Measurements from ENCODE around the gene MUC13. TPM values are rescaled to one million over a fixed set of nuclear protein-coding genes. Genes with fewer than 3 reads are reported as not detected.
A peak's percentile ranks its signal among the peaks of the same experiment; 100 is the strongest.

Gene MUC13, protein sequence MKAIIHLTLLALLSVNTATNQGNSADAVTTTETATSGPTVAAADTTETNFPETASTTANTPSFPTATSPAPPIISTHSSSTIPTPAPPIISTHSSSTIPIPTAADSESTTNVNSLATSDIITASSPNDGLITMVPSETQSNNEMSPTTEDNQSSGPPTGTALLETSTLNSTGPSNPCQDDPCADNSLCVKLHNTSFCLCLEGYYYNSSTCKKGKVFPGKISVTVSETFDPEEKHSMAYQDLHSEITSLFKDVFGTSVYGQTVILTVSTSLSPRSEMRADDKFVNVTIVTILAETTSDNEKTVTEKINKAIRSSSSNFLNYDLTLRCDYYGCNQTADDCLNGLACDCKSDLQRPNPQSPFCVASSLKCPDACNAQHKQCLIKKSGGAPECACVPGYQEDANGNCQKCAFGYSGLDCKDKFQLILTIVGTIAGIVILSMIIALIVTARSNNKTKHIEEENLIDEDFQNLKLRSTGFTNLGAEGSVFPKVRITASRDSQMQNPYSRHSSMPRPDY
- total RNA-seq (297 and 324 TPM in 2 replicates), polyA plus RNA-seq (78.0 and 84.4 TPM in 2 replicates)

DNA sequence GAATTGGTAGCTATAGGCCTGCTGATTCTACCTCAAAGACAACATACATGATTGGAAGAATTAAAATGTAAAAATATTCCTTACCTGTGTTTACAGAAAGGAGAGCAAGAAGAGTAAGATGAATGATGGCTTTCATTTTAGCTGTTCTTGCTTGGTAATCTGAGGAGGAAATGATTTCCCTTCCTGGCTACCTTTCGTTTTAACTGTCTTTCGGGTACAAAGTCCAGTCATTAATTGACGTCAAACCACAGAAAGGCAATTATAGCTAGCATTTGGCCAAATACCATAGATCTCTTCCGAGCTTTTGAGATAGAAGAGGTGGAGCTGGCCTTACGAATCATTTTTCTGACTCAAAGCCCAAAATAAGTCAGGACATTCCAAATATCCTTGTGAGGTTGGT lies at the start of gene MUC13:
Gene MUC13 (minus strand): TSS at position 175 of the 400 bp plus-strand sequence. CDS start 39 bp downstream, at position 136.
- H3K4me3 ChIP-seq: no peak within 1 kb of the TSS
- H3K9me3 ChIP-seq (ENCODE audit: low read depth): no peaks in the 10 kb centered on the region
- TF ChIP-seq EZH2phosphoT487 (IDR thresholded peaks at IDR 0.05; ENCODE audit: low read depth, severe bottlenecking, unreplicated experiment): no peak
- TF ChIP-seq, protein P1, sequence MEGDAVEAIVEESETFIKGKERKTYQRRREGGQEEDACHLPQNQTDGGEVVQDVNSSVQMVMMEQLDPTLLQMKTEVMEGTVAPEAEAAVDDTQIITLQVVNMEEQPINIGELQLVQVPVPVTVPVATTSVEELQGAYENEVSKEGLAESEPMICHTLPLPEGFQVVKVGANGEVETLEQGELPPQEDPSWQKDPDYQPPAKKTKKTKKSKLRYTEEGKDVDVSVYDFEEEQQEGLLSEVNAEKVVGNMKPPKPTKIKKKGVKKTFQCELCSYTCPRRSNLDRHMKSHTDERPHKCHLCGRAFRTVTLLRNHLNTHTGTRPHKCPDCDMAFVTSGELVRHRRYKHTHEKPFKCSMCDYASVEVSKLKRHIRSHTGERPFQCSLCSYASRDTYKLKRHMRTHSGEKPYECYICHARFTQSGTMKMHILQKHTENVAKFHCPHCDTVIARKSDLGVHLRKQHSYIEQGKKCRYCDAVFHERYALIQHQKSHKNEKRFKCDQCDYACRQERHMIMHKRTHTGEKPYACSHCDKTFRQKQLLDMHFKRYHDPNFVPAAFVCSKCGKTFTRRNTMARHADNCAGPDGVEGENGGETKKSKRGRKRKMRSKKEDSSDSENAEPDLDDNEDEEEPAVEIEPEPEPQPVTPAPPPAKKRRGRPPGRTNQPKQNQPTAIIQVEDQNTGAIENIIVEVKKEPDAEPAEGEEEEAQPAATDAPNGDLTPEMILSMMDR (IDR thresholded peaks at IDR 0.05; ENCODE audit: poor library complexity): no peak
- no peak for TF ChIP-seq EZH2 (IDR thresholded peaks at IDR 0.05; ENCODE audit: borderline replicate concordance)
- no peaks in the 10 kb centered on the region for H4K20me1 ChIP-seq (ENCODE audit: insufficient read depth, poor library complexity, severe bottlenecking)
- peak within 1 kb of the TSS; percentile 90 for H3K27ac ChIP-seq
- no peaks in the 10 kb centered on the region for H3K36me3 ChIP-seq (replicated peaks; ENCODE audit: insufficient read depth, low read depth)
- H3K4me1 ChIP-seq (ENCODE audit: insufficient read depth): no peaks in the 10 kb centered on the region
- peak; percentile 53 for DNase-seq (ENCODE audit: low spot score)
- peaks cover 2% of the 10 kb centered on the region for H3K79me2 ChIP-seq
- H3K9me2 ChIP-seq (replicated peaks; ENCODE audit: insufficient read depth): no peaks in the 10 kb centered on the region
- H3K4me2 ChIP-seq: peak within 1 kb of the TSS; percentile 61
- 65% methylated on average over 5 of the region's 5 CpGs for WGBS (ENCODE audit: low lambda C conversion rate, missing lambda C conversion rate)
- H3K27me3 ChIP-seq: no peaks in the 10 kb centered on the region
- H2AFZ ChIP-seq: no peak within 1 kb of the TSS

DNA sequence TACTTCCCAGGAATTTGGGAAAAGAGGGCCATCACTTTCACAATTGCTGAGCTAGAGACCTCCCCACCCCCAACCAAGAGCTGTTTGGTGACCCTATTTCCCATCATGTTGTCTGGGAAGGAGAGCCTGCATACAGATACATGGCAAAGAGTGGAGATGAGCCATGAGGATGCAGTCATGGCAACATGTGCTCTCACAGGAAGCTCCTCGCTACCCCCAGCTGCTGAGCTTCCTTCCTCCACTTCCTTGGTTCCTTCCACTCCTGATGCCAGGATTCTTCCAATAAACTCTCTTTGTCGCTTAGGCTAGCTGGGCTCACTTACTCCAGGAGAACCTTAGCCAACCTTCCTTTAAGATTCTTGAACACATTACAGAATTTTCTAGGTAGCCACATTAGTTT lies 48.3 kb upstream of the MUC13 start:
- Histone ChIP-seq H3K4me3 (no peak overlapping the region), H4K20me1 (ENCODE audit: insufficient read depth, poor library complexity, severe bottlenecking) (no peaks in the 10 kb centered on the region), H3K36me3 (replicated peaks; ENCODE audit: insufficient read depth, low read depth) (no peaks in the 10 kb centered on the region), H3K27me3 (no peaks in the 10 kb centered on the region), H3K9me3 (ENCODE audit: low read depth) (no peaks in the 10 kb centered on the region), H2AFZ (no peak overlapping the region), H3K4me1 (ENCODE audit: insufficient read depth) (peaks cover 12% of the 10 kb centered on the region), H3K79me2 (no peaks in the 10 kb centered on the region), H3K9me2 (replicated peaks; ENCODE audit: insufficient read depth) (no peaks in the 10 kb centered on the region), H3K27ac (no peak overlapping the region), H3K4me2 (no peak overlapping the region)
- no peak for DNase-seq (ENCODE audit: low spot score)
- TF ChIP-seq, protein P1 (IDR thresholded peaks at IDR 0.05; ENCODE audit: poor library complexity): no peak
- 98% methylated on average over 2 of the region's 2 CpGs for WGBS (ENCODE audit: low lambda C conversion rate, missing lambda C conversion rate)

DNA sequence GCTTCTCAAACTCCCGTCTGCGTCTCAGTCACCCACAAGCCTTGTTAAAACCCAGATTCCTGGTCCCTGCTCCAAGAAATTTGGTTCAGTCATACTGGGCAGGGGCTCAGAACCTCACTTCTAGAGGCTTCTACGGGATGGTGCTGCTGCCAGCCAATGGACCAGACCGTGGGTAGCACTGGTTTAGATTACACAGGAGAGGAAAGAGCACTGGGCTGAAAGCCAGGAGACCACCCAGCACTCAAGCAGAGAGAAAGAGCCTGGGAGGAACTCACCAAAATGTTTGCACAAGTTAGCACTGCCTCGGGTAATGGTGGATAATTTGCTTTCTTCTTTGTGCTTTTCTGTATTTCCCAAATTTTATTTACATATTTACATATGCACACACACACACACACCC lies 46.9 kb upstream of the MUC13 start:
- H3K9me3 ChIP-seq (ENCODE audit: low read depth): no peaks in the 10 kb centered on the region
- H3K4me1 ChIP-seq (ENCODE audit: insufficient read depth): peaks cover 12% of the 10 kb centered on the region
- H3K36me3 ChIP-seq (replicated peaks; ENCODE audit: insufficient read depth, low read depth): no peaks in the 10 kb centered on the region
- TF ChIP-seq EZH2 (IDR thresholded peaks at IDR 0.05; ENCODE audit: borderline replicate concordance): no peak
- TF ChIP-seq, protein P1 (IDR thresholded peaks at IDR 0.05; ENCODE audit: poor library complexity): no peak
- TF ChIP-seq EZH2phosphoT487 (IDR thresholded peaks at IDR 0.05; ENCODE audit: low read depth, severe bottlenecking, unreplicated experiment): no peak
- 57% methylated on average over 5 of the region's 5 CpGs for WGBS (ENCODE audit: low lambda C conversion rate, missing lambda C conversion rate)
- no peak overlapping the region for H3K4me3 ChIP-seq
- no peaks in the 10 kb centered on the region for H3K79me2 ChIP-seq
- no peak overlapping the region for H2AFZ ChIP-seq
- no peaks in the 10 kb centered on the region for H3K9me2 ChIP-seq (replicated peaks; ENCODE audit: insufficient read depth)
- H3K27me3 ChIP-seq: no peaks in the 10 kb centered on the region
- H3K4me2 ChIP-seq: no peak overlapping the region
- peak; percentile 54 for DNase-seq (ENCODE audit: low spot score)
- H4K20me1 ChIP-seq (ENCODE audit: insufficient read depth, poor library complexity, severe bottlenecking): no peaks in the 10 kb centered on the region
- peak overlapping the region; percentile 53 for H3K27ac ChIP-seq

All from hepatocyte (in vitro differentiated cells).